ENCODE measurements around the gene SMCO3. TPM values are rescaled to one million over a fixed set of nuclear protein-coding genes. Genes with fewer than 3 reads are reported as not detected.
A peak's percentile ranks its signal among the peaks of the same experiment; 100 is the strongest.

Gene SMCO3
- 1.3 and 2.2 TPM in 2 replicates for total RNA-seq

DNA sequence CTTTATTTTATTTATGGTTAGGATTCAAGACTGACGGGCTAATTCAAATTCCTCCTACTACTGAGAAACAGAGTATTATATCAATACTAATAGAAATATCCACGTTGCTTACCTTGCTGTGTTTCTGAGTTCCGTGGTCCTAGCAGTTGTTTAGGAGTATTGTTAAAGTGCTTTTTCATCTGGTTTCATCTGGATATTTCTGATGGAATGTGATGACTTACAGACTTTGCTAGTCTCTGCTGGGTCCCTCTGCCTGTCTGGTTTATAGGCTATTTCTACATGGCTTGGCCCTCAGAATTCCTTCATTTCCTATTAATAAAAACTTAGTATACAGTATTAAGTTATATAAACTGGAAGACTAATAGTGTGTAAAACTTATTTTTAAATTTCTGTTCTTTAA lies at the start of gene SMCO3:
TSS of gene SMCO3 (minus strand) at position 169 of the 400 bp plus-strand sequence. CDS start 7,502 bp downstream, outside the sequence.
- no peak for DNase-seq (ENCODE audit: low read depth in 2 of 2)

DNA sequence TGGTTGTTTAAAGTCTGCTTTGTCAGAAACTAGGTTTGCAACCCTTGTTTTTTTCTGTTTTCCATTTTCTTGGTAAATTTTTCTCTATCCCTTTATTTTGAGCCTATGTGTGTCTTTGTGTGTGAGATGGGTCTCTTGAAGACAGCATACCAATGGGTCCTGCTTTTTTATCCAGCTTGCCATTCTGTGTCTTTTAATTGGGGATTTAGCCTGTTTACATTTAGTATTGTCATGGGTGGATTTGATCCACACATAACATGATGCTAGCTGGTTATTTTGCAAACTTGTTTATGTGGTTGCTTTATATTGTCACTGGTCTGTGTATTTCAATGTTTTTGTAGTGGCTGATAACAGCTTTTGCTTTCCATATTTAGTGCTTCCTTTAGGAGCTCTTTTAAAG lies 46.5 kb upstream of the SMCO3 start:
- no peak for DNase-seq (ENCODE audit: low read depth in 2 of 2)

DNA sequence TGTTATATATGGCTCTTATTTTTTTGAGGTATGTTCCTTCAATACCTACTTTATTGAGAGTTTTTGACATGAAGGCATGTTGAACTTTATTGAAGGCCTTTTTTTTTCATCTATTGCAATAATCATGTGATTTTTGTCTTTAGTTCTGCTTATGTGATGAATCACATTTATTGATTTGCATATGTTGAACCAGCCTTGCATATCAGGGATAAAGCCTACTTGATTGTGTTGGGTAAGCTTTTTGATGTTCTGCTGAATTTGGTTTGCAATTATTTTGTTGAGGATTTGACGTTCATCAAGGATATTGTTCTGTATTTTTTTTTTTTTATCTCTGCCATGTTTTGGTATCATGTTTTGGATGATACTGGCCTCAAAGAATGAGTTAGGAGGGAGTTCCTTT lies 44.5 kb upstream of the SMCO3 start:
- no peak for DNase-seq (ENCODE audit: low read depth in 2 of 2)

GRCh38 chr12:14854586-14855183 lies 40.7 kb upstream of the SMCO3 start:
- DNase-seq (ENCODE audit: low read depth in 2 of 2), result no peak

GRCh38 chr12:14853961-14854360 lies 40.0 kb upstream of the SMCO3 start:
- DNase-seq (ENCODE audit: low read depth in 2 of 2), result no peak

DNA sequence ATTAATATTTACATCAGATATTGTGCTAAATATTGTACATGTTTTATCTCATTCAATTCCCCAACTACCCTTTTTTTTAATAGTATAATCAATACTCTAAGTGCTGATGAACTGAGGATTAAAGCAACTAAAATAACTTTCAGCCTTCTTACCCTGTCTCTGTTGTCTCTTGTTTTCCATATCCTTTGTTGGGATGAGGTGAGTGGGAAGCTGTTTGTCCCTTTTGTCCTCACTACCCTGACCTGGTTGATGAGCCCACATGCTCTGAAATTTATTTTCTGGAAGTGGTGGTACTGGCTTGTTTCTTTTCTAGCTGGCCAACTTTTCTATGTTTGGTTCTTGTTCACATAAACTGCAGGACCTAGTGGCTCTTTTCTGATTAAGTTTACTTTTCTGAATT lies 38.9 kb upstream of the SMCO3 start:
- no peak for DNase-seq (ENCODE audit: low read depth in 2 of 2)

DNA sequence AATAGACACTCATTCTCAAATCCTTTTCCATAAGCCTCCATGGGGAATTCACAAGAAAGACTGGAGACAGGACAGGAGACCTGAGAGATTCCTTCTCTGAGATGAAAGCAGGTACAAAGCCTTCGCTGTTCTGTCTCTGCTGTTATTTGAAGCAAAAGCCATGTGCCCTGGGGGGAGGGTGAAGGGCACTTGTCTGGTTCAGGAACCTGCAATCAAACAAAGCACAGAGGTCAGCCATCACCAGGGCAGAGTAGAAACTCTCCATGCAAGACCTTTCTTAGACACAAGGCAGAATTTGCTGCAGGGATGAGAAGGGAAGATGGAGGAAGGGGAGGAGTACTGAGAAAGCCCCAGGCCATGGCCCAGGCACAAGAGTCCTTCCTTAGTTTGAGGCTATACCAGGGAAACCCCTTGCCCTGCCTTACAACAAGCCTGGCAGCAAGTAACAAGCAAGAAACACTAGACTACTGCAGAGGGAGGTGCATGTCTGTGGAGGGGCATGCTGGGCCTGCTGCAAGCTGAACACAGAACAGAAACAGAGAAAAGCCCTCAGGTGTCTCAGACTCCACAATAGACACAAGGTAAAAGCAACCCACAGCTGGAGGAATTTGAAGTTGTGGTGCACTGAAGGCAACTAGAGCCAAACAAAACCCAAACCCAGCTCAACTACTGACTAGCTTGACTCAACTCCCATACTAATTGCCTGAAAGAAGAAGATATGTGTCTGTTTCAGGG lies 37.1 kb upstream of the SMCO3 start:
- DNase-seq (ENCODE audit: low read depth in 2 of 2), result no peak

DNA sequence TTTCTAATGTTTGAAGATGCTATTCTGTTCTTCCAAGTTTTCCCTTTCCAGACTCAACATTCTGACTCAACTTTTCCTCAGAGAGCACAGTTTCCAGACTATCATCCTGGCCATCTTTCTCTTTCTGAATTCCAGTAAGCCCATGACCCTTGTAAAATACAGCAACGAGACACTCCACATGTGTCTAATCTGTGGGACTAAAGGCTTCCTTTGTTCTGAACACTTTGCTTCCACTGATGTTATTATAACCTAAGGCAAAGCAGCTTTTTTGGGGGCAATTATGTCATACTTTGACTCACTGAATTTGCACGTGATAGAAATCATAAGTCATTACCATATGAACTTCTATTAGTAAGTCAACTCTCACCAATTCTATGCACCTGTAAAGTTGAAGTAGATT lies 35.7 kb upstream of the SMCO3 start:
- DNase-seq (ENCODE audit: low read depth in 2 of 2), result peak; percentile 43 to 61

DNA sequence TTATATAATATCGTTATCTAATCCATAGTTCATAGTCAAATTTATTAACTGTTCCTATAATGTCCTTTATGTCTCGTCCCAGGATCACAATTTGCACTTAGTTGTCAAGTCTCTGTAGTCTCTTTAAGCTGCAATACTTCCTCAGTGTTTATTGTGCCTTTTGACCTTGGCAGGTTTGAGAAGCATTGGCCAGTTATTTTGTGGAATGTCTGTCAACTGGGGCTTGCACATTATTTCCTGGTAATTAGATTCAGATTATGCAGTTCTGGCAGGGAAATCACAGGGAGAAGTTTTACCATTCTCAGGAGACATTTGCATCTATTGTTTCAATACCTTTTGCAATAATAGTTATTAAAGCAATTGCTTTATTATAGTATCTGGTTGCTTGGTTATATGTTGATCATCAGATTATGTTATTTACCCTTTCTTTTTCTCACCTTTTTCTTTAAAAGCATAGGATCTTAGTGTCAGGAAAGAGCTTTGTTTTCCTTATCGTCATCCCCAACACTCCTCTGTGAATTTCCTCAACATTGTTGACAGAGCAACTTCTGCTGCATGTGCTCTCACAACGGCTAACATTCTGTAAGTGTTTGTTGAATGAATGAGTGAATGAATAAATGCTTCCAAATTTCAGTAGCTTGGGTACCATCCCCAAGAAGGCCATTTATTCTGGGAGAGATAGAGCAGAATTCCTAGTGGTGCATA lies 33.0 kb upstream of the SMCO3 start:
- DNase-seq (ENCODE audit: low read depth in 2 of 2), result peak in 1 of 2 donors; percentile 51

GRCh38 chr12:14846042-14846587 lies 32.1 kb upstream of the SMCO3 start:
- DNase-seq (ENCODE audit: low read depth in 2 of 2), result peak in 1 of 2 donors; percentile 69

DNA sequence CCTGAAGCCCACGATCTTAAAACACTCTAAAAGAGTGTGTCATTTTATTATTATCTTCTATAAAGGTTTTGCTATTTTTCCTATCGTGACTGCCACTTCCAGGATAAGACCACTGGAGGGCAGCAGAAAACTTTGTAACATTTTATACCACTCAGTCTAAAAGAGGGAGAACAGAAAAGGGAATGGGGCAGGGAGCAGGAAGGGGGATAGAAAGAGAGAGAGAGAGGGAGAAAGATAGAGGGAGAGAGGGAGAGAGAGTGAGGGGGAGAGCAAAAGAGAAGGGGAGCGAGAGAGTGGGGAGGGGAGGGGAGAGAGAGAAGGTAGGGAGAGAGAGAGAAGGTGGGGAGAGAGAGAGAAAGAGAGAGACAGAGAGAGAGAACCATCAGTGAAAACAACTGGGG lies 31.4 kb upstream of the SMCO3 start:
- peak; percentile 77 to 81 for DNase-seq (ENCODE audit: low read depth in 2 of 2)

GRCh38 chr12:14844401-14844800 lies 30.4 kb upstream of the SMCO3 start:
- no peak for DNase-seq (ENCODE audit: low read depth in 2 of 2)

DNA sequence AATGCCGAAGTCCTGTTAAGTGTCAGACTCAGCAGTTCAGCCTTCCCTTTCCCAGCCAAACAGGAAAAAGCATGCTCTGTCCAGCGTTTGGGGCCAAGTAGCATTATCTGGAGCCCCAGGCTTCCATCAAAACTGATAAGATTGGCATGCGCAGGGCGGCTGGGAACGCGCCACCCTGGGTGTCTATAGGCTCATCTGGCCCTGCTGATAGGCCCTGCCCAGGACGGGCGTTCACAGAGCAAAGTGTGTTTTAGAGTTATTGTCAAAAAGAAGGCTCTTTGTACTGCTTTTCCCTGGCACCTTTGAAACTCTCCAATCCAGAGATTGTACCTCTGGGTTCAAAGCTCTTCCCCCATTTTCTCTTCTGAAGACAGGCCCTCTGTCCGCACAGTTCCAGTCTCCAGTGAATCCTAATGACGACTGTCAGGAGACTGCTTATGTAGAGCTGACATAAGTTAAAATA lies 29.5 kb upstream of the SMCO3 start, which contains the start of gene ART4:
TSS of gene ART4 (minus strand) at position 102 of the 463 bp plus-strand sequence. CDS start 413 bp downstream, outside the sequence.
- peak; percentile 87 to 96 for DNase-seq (ENCODE audit: low read depth in 2 of 2)

GRCh38 chr12:14842315-14842714 lies 28.3 kb upstream of the SMCO3 start:
- DNase-seq (ENCODE audit: low read depth in 2 of 2), result no peak

GRCh38 chr12:14841761-14842160 lies 27.8 kb upstream of the SMCO3 start:
- DNase-seq (ENCODE audit: low read depth in 2 of 2), result peak; percentile 92 to 97

DNA sequence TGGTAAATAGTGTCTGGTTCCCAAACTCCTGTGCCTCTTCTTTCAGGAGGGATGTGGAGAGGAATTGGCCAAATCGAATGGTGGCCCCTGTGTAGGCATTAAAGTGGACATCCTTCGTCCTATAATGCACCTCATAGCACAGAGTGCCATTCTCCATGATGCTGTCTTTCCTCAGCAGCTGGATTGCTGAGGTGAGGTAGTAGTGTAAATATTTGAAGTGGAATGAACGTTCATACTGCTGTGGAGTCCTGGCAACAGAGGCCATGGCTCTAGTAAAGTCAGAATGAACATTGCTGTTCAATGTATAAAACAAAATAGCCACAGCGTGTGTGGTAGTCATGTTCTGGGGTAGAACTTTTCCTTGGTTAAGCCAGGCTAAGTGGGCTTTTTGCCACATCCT lies 26.6 kb upstream of the SMCO3 start:
- DNase-seq (ENCODE audit: low read depth in 2 of 2), result no peak

DNA sequence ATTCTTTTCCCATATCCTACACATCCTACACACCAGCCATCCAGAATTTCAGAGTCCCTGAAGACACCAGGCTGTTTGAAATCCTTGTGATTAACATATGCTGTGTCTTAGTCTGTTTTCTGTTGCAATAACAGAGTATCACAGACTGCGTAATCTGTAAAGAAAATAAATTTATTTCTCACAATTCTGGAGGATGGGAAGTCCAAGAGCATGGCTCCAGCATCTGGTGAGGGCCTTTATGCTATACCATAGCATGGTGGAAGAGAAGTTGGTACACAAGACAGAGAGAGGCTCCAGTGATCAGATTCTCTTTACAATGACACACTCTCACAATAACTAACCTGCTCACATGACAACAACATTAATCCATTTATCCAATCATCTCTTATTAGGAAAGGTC lies 25.3 kb upstream of the SMCO3 start:
- no peak for DNase-seq (ENCODE audit: low read depth in 2 of 2)

GRCh38 chr12:14836336-14837210 lies 22.6 kb upstream of the SMCO3 start:
- DNase-seq (ENCODE audit: low read depth in 2 of 2), result peak; percentile 47 to 95

DNA sequence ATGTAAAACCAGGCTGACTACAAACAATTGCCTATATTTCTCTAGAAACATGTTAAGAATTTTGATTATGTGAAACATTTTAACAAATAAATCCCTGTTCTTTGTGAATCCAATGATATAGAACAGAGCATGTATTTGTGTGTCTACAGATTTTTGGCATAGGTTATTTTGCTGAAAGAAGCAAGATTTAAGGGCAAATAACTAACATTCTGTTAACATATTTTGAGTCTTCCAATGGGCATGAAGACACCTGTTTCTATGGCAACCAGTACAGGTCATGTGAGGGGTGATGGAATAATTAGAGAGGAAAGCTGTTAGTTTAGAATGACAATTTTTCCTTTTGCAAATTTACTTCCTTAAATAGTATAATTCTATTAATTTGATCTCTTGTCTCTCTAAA lies 20.5 kb upstream of the SMCO3 start:
- no peak for DNase-seq (ENCODE audit: low read depth in 2 of 2)

DNA sequence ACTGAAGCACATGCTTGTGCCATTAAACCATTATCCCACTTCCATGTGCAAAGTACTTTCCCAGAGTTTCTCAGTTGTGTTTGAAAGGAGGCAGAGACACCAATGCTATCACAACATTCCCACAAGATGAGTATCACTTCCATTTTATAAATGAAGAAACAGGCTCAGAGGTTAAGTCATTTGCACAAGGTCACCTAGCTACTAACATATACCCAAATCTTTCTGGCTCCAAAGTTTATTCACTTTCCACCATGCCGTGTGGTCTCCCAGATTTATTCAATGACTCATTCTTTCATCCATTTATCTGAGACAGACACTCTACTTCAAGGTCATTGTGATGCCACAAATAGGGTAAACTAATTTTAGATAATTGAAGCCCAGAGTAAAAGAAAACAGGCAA lies 20.0 kb upstream of the SMCO3 start:
- peak in 1 of 2 donors; percentile 27 for DNase-seq (ENCODE audit: low read depth in 2 of 2)

GRCh38 chr12:14833336-14833735 lies 19.4 kb upstream of the SMCO3 start:
- no peak for DNase-seq (ENCODE audit: low read depth in 2 of 2)

Measured in lung microvascular endothelial cell (primary cell).